Retinal pigment epithelial cell (primary cell): ENCODE measurements around the gene TRIP10.

Source experiments
- DNase-seq: peaks from one replicate; pipeline ENCODE4 v3.0.0-alpha.2; 2010; ENCODE audit warnings: low read depth
- H3K4me3 ChIP-seq: 2 replicates; pipeline ENCODE4 v1.5.1; 2011; ENCODE audit warnings: mild to moderate bottlenecking, low read length, control low read depth, moderate library complexity
- TF ChIP-seq, protein P1 (sequence below): conservative IDR thresholded peaks from 2 replicates; pipeline ENCODE4 v1.5.1; 2011; ENCODE audit warnings: low read depth, low read length, control low read depth, inconsistent platforms

TRIP10 gene

DNA sequence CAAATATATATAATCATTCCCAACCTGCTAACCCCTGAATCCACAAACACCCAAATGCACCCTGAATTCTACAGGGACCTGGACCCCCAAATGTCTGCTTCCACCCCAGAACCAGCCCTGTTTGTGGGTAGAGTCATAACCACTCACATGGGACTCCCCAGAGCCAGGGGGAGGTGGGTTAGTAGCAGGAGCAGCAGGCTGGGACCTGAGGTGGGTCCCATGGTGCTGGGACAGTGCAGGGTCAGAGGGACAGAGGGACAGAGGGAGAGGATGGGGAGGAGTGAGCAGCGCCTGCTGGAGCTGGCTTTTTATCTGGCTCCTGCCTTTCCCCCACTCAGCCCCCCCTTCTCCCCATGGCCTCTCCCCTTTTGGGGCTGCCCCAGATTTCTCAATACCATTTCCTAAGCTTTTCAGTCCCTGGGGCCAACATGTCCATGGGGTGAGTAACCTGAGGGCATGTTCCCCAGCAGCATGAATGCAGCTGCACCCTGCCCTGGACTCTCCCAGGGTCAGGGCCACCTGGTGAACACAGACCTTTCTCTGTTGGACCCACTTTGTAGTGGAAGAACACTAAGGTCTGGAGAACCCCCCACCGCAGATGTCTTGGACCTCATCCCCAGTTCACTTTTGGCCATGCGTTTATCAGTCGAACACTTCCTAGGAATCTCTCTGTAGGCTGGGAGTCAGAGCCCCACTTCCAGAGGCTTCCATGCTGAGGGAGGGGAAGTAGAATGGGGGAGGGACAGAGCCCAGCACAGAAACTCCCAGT is 18.9 kb upstream of the TRIP10 start, which contains the start of gene C3:
Gene C3 (minus strand): TSS at position 282 of the 769 bp plus-strand sequence. CDS start 61 bp downstream, at position 221.
- TF ChIP-seq, protein P1, sequence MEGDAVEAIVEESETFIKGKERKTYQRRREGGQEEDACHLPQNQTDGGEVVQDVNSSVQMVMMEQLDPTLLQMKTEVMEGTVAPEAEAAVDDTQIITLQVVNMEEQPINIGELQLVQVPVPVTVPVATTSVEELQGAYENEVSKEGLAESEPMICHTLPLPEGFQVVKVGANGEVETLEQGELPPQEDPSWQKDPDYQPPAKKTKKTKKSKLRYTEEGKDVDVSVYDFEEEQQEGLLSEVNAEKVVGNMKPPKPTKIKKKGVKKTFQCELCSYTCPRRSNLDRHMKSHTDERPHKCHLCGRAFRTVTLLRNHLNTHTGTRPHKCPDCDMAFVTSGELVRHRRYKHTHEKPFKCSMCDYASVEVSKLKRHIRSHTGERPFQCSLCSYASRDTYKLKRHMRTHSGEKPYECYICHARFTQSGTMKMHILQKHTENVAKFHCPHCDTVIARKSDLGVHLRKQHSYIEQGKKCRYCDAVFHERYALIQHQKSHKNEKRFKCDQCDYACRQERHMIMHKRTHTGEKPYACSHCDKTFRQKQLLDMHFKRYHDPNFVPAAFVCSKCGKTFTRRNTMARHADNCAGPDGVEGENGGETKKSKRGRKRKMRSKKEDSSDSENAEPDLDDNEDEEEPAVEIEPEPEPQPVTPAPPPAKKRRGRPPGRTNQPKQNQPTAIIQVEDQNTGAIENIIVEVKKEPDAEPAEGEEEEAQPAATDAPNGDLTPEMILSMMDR: no peak
- DNase-seq: no peak
- no peak within 1 kb of the TSS for H3K4me3 ChIP-seq

DNA sequence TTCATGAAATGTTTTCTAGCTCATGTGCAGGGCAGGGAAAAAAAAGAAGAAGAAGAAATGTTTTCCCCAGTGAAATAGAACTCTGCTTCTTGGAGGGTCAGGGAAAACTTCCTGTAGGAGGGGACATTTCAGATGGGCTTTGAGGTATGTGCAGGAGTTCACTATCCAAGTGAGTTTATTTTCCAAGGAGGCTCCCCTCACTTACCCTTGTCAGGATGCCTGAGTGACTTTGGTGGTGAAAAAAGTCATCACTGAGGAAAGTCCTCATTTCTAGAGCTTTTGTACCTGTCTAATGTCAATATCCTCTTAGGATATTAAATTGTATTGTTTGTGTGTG is 18.4 kb upstream of the TRIP10 start:
- no peak overlapping the region for H3K4me3 ChIP-seq
- TF ChIP-seq, protein P1: no peak
- DNase-seq: no peak

DNA sequence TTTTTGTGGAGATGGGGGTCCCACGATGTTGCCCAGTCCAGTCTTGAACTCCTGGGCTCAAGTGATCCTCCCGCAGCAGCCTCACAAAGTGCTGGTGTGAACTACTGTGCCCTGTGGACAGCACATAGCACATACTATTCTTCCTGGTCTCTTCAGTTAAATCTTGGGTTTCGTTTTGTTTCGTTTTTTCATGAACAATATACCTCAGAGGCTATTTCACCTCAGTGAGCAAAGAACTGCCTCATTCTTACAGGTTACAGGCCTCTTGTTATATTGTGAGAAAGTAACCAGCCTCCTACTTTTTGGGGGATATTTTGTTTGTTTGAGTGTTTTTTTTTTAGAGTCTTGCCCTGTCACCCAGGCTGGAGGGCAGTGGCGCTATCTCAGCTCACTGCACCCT is 17.7 kb upstream of the TRIP10 start:
- no peak overlapping the region for H3K4me3 ChIP-seq
- DNase-seq: no peak

DNA sequence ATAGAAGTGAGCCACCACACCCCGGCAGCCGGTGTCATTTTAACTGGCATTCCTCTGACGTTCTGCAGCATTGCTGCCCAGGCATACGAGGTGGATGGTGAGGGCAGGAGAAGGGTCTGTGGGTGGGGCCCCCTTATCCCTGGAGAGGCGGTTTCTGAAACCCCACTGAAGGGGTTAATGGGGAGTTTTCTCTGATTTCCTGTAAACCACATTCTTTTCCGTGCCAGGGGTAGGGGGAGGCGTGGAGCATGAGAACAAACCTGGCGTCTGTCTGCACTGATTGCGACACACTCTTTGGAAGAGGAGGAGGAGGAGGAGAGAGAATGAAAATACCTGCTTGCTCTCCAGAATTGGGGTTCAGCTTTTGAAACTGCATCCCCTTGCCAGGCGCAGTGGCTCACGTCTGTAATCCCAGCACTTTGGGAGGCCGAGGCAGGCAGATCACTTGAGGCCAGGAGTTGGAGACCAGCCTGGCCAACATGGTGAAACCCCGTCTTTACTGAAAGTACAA is 16.3 kb upstream of the TRIP10 start:
- DNase-seq: peak; percentile 29
- H3K4me3 ChIP-seq: no peak overlapping the region
- TF ChIP-seq, protein P1: no peak

More for the DNA sequence above, 17.7 kb upstream of the TRIP10 start:
- TF ChIP-seq, protein P1: no peak

DNA sequence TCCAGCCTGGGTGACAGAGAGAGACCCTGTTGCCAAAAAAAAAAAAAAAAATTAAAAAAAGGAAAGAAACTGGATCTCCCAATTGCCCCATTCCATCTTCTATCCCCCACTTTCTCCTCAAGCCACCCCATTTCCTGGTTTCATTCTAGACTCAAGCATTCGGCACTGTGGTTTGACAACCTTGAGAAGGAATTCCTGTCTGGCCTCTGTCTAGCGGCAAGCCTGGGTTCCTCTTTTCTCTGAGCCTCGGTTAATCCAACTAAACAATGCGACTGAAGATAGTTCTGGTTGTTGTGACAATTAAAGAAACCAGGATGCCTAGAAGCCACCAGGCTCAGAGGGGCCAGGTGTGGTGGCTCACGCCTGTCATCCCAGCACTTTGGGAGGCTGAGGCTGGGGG is 15.7 kb upstream of the TRIP10 start:
- no peak overlapping the region for H3K4me3 ChIP-seq
- no peak for DNase-seq
- TF ChIP-seq, protein P1: no peak

DNA sequence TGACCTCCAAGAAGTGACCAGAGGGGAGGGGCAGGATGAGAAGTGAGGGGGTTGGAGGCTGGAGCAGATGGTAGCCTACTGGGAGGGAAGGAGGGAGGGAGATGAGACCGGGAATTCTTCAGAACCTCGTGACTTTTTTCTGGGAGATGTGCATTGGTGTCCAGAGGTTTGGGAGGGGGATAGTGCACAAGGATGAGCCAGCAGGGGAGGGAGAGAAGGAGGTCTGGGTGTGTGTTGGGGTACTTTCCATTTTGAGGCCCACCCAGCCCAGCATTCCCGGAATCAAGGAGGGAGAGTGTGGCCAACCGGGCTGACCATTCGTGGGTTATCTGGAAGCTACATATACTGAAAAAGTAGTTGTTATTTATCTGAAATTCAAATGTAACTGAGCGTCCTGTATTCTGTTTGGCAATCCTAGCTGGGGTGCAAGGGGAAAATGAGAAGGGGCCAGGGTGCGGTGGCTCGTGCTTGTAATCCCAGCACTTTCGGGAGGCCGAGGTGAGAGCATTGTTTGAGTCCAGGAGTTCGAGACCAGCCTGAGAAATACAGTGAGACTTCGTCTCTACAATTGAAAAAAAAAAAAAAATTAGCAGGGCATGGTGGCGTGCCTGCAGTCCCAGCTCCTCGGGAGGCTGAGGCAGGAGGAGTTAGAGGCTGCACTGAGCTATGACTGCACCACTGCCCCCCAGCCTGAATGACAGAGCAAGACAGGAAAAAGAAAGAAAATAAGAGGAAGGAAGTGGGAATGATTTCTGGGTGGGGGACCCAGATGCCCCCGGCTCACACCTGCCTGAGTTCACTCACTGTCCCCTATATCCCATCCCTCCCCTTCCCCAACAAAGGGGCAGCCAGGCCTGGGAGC is 14.6 kb upstream of the TRIP10 start:
- no peak overlapping the region for H3K4me3 ChIP-seq
- no peak for DNase-seq
- TF ChIP-seq, protein P1: no peak
